GM10248 (cell line): ENCODE results near the gene DDX41.
A peak's percentile ranks its signal among the peaks of the same experiment; 100 is the strongest.

Source experiments
- CTCF ChIA-PET: fragments of 300-600 bp; sonication (Branson Sonifier 250); formaldehyde crosslinking; extraction: SDS; loops from one replicate; lab custom pipeline; 2021; ENCODE audit warnings: antibody characterized with exemption; lab: Yijun Ruan, JAX
- POLR2A ChIA-PET: fragments of 350-650 bp; sonication (Branson Sonifier 250); formaldehyde crosslinking; extraction: SDS; loops from one replicate; lab custom pipeline; 2020; ENCODE audit warnings: antibody characterized with exemption; lab: Yijun Ruan, JAX
- DNase-seq: peaks from one replicate; pipeline ENCODE4 v3.0.0; 2012; ENCODE audit errors: extremely low spot score
- TF ChIP-seq, protein P1 (sequence below): IDR thresholded peaks from 2 replicates; pipeline ENCODE4 v1.5.1; 2012; ENCODE audit warnings: mild to moderate bottlenecking, low read depth; ENCODE audit errors: extremely low read depth, missing control alignments, control extremely low read depth

DDX41 gene

GRCh38 chr5:177491983-177492746 is 24.6 kb downstream of the DDX41 start:
- TF ChIP-seq, protein P1, sequence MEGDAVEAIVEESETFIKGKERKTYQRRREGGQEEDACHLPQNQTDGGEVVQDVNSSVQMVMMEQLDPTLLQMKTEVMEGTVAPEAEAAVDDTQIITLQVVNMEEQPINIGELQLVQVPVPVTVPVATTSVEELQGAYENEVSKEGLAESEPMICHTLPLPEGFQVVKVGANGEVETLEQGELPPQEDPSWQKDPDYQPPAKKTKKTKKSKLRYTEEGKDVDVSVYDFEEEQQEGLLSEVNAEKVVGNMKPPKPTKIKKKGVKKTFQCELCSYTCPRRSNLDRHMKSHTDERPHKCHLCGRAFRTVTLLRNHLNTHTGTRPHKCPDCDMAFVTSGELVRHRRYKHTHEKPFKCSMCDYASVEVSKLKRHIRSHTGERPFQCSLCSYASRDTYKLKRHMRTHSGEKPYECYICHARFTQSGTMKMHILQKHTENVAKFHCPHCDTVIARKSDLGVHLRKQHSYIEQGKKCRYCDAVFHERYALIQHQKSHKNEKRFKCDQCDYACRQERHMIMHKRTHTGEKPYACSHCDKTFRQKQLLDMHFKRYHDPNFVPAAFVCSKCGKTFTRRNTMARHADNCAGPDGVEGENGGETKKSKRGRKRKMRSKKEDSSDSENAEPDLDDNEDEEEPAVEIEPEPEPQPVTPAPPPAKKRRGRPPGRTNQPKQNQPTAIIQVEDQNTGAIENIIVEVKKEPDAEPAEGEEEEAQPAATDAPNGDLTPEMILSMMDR: no peak
- ChIA-PET CTCF (interaction anchor here (0.7 to 11.1 kb wide), 11 partner anchors 9 to 183 kb away, joined by 3 to 87 read pairs (median 7); partner anchors contain the start of gene GRK6), POLR2A (no interaction called here)

GRCh38 chr5:177491429-177491945 is 25.3 kb downstream of the DDX41 start:
- DNase-seq: peak; percentile 59
- TF ChIP-seq, protein P1: peak; percentile 49
- CTCF ChIA-PET: interaction anchor here (1.2 to 3.3 kb wide), 5 partner anchors 10 to 87 kb away, joined by 3 to 22 read pairs (median 17); no protein-coding TSS in a partner anchor
- POLR2A ChIA-PET: no interaction called here

More at GRCh38 chr5:177491983-177492746, 24.6 kb downstream of the DDX41 start:
- no peak for DNase-seq

- ChIA-PET CTCF (interaction anchor here (2.0 to 3.2 kb wide), 2 partner anchors 11 to 12 kb away, joined by 11 to 22 read pairs; no protein-coding TSS in a partner anchor), POLR2A (no interaction called here)
- TF ChIP-seq, protein P1: no peak
- no peak for DNase-seq
Observed at GRCh38 chr5:177490992-177491391, 25.8 kb downstream of the DDX41 start.

- ChIA-PET POLR2A (no interaction called here), CTCF (interaction anchor here (1.0 to 2.0 kb wide), 4 partner anchors 11 to 20 kb away, joined by 3 to 11 read pairs (median 7); no protein-coding TSS in a partner anchor)
Observed at GRCh38 chr5:177490311-177490991, 26.3 kb downstream of the DDX41 start.

GRCh38 chr5:177489119-177489716 is 27.5 kb downstream of the DDX41 start:
- ChIA-PET CTCF (interaction anchor here (0.8 to 2.0 kb wide), 8 partner anchors 8 to 100 kb away, joined by 3 to 13 read pairs (median 4); partner anchors contain the start of gene PDLIM7), POLR2A (no interaction called here)
- TF ChIP-seq, protein P1: no peak
- DNase-seq: no peak

More at GRCh38 chr5:177490311-177490991, 26.3 kb downstream of the DDX41 start:
- DNase-seq: no peak
- TF ChIP-seq, protein P1: no peak
